ENCODE data around the gene TAF12. TPM values are rescaled to one million over a fixed set of nuclear protein-coding genes. Genes with fewer than 3 reads are reported as not detected.
A peak's percentile ranks its signal among the peaks of the same experiment; 100 is the strongest.
"Not testable (repeated sequence)": the region's sequence is repeated elsewhere in the genome, so short reads cannot be mapped to it uniquely, and the experiment has no call there.

TAF12 gene
- total RNA-seq, 1 donor: 38.9 TPM

DNA sequence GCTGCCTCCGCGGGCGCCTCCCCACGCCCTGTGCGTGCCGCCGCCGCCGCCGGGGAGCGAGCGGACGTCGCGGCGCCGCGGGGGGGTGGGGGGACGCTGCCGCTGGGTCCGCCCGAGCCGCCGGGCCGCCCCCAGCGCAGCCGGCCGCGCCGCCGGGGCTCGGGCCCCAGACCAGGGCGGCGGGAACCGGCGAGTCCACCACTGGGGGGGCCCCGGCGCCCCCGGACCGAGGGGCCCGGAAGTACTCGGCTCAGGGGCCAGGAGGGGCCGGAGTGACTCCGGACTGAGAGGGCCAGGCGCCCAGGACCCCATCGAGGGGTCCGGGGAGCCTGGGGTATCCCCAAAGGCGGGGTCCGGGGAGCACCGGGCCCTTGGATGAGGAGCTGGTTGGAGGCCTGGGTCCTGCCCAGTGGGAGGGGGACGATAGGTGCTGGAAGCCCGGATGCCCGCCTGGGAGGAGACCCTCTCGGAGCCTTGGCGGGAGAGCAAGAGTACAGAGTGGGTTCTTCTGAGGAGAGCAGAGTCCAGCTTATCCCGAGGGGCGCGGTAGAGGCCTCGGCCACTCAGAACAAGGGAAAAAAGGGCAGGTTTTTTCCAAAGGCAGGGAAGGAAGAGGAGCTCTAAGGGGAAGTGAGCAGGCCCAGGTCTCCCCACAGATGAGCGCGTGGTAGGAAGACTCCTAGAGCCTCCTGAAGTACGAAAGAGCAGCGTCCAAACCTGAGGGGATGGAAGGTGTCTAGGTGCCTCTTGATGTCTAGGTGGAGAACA is 26.3 kb upstream of the TAF12 start:
- peak overlapping the region; percentile 86 for H3K4me3 ChIP-seq (ENCODE audit: low read depth, low read length)
- TF ChIP-seq CTCF (IDR thresholded peaks at IDR 0.05; ENCODE audit: insufficient read depth, low read depth, low read length): no peak
- peak; percentile 51 for DNase-seq (ENCODE audit: low read depth)

GRCh38 chr1:28668191-28668955 is 25.5 kb upstream of the TAF12 start, which contains the start of gene GMEB1:
Gene GMEB1 (plus strand): TSS chr1:28668784. CDS start chr1:28683613, 14,829 bp downstream.
- DNase-seq (ENCODE audit: low read depth): peak; percentile 84
- TF ChIP-seq CTCF (IDR thresholded peaks at IDR 0.05; ENCODE audit: insufficient read depth, low read depth, low read length): no peak
- H3K4me3 ChIP-seq (ENCODE audit: low read depth, low read length): peak within 1 kb of the TSS; percentile 86

DNA sequence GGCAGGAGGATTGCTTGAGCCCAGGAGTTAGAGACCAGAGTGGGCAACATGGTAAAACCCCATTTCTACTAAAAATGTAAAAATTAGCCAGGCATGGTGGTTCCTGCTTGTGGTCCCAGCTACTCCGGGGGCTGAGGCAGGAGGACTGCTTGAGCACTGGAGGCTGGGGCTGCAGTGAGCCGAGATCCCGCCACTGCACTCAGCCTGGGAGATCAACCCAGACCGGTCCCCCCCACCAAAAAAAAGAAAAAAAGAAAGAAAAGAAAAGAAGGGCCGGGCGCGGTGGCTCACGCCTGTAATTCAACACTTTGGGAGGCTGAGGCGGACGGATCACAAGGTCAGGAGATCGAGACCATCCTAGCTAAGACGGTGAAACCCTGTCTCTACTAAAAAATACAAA is 23.9 kb upstream of the TAF12 start:
- DNase-seq (ENCODE audit: low read depth): no peak
- H3K4me3 ChIP-seq (ENCODE audit: low read depth, low read length): no peak overlapping the region
- TF ChIP-seq CTCF (IDR thresholded peaks at IDR 0.05; ENCODE audit: insufficient read depth, low read depth, low read length): no peak

DNA sequence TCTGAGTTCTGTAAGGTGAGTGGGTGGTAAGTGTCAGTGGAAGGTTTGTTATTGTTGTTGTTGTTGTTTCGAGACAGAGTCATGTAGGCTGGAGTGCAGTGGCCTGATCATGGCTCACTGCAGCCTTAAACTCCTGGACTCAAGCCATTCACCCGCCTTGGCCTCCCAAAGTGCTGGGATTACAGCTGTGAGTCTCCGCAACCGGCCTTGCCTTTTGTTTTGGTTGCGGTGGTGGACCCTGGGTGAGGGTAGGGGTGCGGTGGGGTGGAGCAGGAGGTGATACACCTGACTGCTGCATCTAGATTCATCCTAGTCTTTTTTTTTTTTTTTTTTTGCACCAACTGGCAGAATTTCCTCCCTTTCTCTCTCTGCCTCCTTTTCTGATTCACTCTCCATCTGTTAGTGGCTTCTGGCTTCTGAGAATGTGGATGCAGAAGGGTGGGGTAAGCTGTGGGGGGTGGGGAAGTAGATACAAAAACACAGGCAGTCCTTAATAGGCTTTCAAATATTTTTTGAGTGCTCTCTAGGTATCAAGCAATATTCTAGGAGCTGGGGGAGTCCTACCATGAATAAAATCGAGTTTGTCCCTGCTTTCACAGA is 21.1 kb upstream of the TAF12 start:
- DNase-seq (ENCODE audit: low read depth): no peak
- H3K4me3 ChIP-seq (ENCODE audit: low read depth, low read length): no peak overlapping the region
- no peak for TF ChIP-seq CTCF (IDR thresholded peaks at IDR 0.05; ENCODE audit: insufficient read depth, low read depth, low read length)

GRCh38 chr1:28656335-28656734 is 13.5 kb upstream of the TAF12 start:
- H3K4me3 ChIP-seq (ENCODE audit: low read depth, low read length): no peak overlapping the region

DNA sequence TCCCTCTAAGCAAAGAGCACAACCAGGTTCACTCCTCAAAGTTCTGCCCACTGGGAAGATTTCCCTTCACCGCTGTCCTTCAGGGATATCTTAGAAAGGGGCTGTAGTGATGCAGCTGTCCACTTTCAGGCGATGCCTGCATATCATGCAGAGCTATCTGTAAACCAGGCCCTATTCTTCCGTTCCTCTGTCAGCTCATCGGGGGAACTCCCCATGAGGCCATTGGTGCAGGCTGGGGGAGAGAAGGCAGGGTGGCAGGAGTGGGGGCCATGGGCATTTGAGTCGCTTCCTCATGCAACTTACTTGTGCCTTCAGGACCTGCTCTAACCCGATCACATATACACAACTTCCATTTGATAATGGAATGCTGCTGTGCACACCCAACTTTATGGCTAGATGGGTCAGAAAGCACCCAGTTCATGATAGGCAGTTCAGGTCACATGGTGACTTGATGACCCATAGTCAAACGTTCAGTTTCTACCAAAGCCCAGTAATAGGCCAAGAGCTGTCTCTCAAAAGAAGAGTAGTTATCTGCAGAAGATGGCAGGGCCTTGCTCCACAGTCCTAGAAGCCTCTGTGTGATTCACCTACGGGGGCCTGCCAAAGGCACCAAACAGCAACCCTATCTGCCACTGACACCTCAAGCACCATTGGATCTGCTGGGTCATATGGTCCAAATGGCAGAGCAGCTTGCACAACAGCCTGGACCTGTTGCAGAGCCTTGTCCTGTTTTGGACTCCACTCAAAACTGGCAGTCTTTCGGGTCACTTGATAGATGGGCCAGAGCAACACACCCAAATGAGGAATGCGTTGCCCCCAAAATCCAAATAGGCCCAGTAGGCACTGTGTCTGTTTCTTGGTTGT is 12.8 kb upstream of the TAF12 start:
- not testable (repeated sequence) for H3K4me3 ChIP-seq (ENCODE audit: low read depth, low read length); DNase-seq (ENCODE audit: low read depth)

More at GRCh38 chr1:28656335-28656734, 13.5 kb upstream of the TAF12 start:
- no peak for DNase-seq (ENCODE audit: low read depth)
- no peak for TF ChIP-seq CTCF (IDR thresholded peaks at IDR 0.05; ENCODE audit: insufficient read depth, low read depth, low read length)

Measured in fibroblast of villous mesenchyme (primary cell).